WTC11 (cell line): Measurements from ENCODE around the gene HPS5. TPM values are rescaled to one million over a fixed set of nuclear protein-coding genes. Genes with fewer than 3 reads are reported as not detected.
A peak's percentile ranks its signal among the peaks of the same experiment; 100 is the strongest.

Experiments used
- ATF3 ChIP-seq: sonication (generic); formaldehyde crosslinking; conservative IDR thresholded peaks from 2 replicates; pipeline ENCODE4 v1.8.1; 2022; ENCODE audit warnings: mild to moderate bottlenecking, missing genetic modification reagents
- ATF6 ChIP-seq: sonication (generic); formaldehyde crosslinking; IDR thresholded peaks from 2 replicates; pipeline ENCODE4 v1.8.1; 2023; ENCODE audit warnings: mild to moderate bottlenecking, missing genetic modification reagents
- E2F5 ChIP-seq: sonication (generic); formaldehyde crosslinking; IDR thresholded peaks from 2 replicates; pipeline ENCODE4 v1.8.1; 2022; ENCODE audit warnings: mild to moderate bottlenecking, moderate library complexity, missing genetic modification reagents
- ERG ChIP-seq: fragments of 250-450 bp; sonication (Bioruptor Pico); IDR thresholded peaks from 2 replicates; pipeline ENCODE4 v1.8.0; 2021; ENCODE audit warnings: mild to moderate bottlenecking
- HMGA2 ChIP-seq: fragments of 250-450 bp; sonication (Bioruptor Pico); IDR thresholded peaks from 2 replicates; pipeline ENCODE4 v1.4.0; 2021; ENCODE audit warnings: mild to moderate bottlenecking, moderate library complexity
- IRF2 ChIP-seq: sonication (generic); formaldehyde crosslinking; IDR thresholded peaks from 2 replicates; pipeline ENCODE4 v1.8.0; 2022; ENCODE audit warnings: low read depth, missing genetic modification reagents, borderline replicate concordance
- MXD4 ChIP-seq: fragments of 250-450 bp; sonication (Bioruptor Pico); IDR thresholded peaks from 2 replicates; pipeline ENCODE4 v1.8.0; 2021; ENCODE audit warnings: mild to moderate bottlenecking, moderate library complexity, borderline replicate concordance
- MYBL2 ChIP-seq: sonication (generic); formaldehyde crosslinking; IDR thresholded peaks from 2 replicates; pipeline ENCODE4 v1.8.1; 2023; ENCODE audit warnings: mild to moderate bottlenecking, moderate library complexity, missing genetic modification reagents
- NR1H2 ChIP-seq: sonication (generic); formaldehyde crosslinking; IDR thresholded peaks from 2 replicates; pipeline ENCODE4 v1.9.0; 2021; ENCODE audit warnings: mild to moderate bottlenecking, moderate library complexity, missing genetic modification reagents
- NR2C2 ChIP-seq: sonication (generic); formaldehyde crosslinking; IDR thresholded peaks from 2 replicates; pipeline ENCODE4 v1.8.0; 2022; ENCODE audit warnings: mild to moderate bottlenecking, missing genetic modification reagents
- NR3C1 ChIP-seq: sonication (generic); formaldehyde crosslinking; conservative IDR thresholded peaks from 2 replicates; pipeline ENCODE4 v1.8.1; 2023; ENCODE audit warnings: low read depth, mild to moderate bottlenecking, missing genetic modification reagents
- OVOL2 ChIP-seq: fragments of 250-450 bp; sonication (Bioruptor Pico); IDR thresholded peaks from 2 replicates; pipeline ENCODE4 v1.9.0; 2021; ENCODE audit warnings: mild to moderate bottlenecking, borderline replicate concordance
- RELA ChIP-seq: sonication (generic); formaldehyde crosslinking; IDR thresholded peaks from 2 replicates; pipeline ENCODE4 v1.8.1; 2022; ENCODE audit warnings: missing genetic modification reagents, mild to moderate bottlenecking, borderline replicate concordance
- RORB ChIP-seq: fragments of 250-450 bp; sonication (Bioruptor Pico); IDR thresholded peaks from 2 replicates; pipeline ENCODE4 v1.9.0; 2021; ENCODE audit warnings: mild to moderate bottlenecking
- SMAD3 ChIP-seq: sonication (generic); formaldehyde crosslinking; IDR thresholded peaks from 2 replicates; pipeline ENCODE4 v1.8.0; 2022; ENCODE audit warnings: missing genetic modification reagents, mild to moderate bottlenecking, borderline replicate concordance
- TCF7 ChIP-seq: sonication (generic); formaldehyde crosslinking; IDR thresholded peaks from 2 replicates; pipeline ENCODE4 v1.8.0; 2022; ENCODE audit warnings: mild to moderate bottlenecking, low read depth, missing genetic modification reagents, moderate library complexity
- ZBTB43 ChIP-seq: sonication (generic); formaldehyde crosslinking; IDR thresholded peaks from 2 replicates; pipeline ENCODE4 v1.8.1; 2023; ENCODE audit warnings: mild to moderate bottlenecking, missing genetic modification reagents
- ZNF317 ChIP-seq: sonication (generic); formaldehyde crosslinking; IDR thresholded peaks from 2 replicates; pipeline ENCODE4 v1.8.1; 2023; ENCODE audit warnings: low read depth, mild to moderate bottlenecking, moderate library complexity, missing genetic modification reagents, borderline replicate concordance
- ZNF512 ChIP-seq: sonication (generic); formaldehyde crosslinking; IDR thresholded peaks from 2 replicates; pipeline ENCODE4 v1.8.1; 2022; ENCODE audit warnings: missing genetic modification reagents, borderline replicate concordance
- ZNF671 ChIP-seq: fragments of 250-450 bp; sonication (Bioruptor Pico); IDR thresholded peaks from 2 replicates; pipeline ENCODE4 v1.8.0; 2021; ENCODE audit warnings: mild to moderate bottlenecking
- total RNA-seq: library from RNA; stranded (reverse); gene quantifications from 3 replicates; pipeline ENCODE4 v1.2.3, GENCODE V29; 2021
- TF ChIP-seq, protein P1 (sequence below): fragments of 250-450 bp; sonication (Bioruptor Pico); IDR thresholded peaks from 2 replicates; pipeline ENCODE4 v1.9.0; 2021; ENCODE audit warnings: mild to moderate bottlenecking
- TF ChIP-seq, protein P2 (sequence below): sonication (generic); formaldehyde crosslinking; IDR thresholded peaks from 2 replicates; pipeline ENCODE4 v1.8.1; 2022; ENCODE audit warnings: low read depth, mild to moderate bottlenecking, moderate library complexity, missing genetic modification reagents, borderline replicate concordance
- TF ChIP-seq, protein P3 (sequence below): sonication (generic); formaldehyde crosslinking; IDR thresholded peaks from 2 replicates; pipeline ENCODE4 v1.8.0; 2023; ENCODE audit warnings: missing genetic modification reagents
- TF ChIP-seq, protein P4 (sequence below): sonication (generic); formaldehyde crosslinking; IDR thresholded peaks from 2 replicates; pipeline ENCODE4 v1.8.0; 2022; ENCODE audit warnings: mild to moderate bottlenecking, missing genetic modification reagents

Gene HPS5
- total RNA-seq, 1 experiment from 2014 or later, result 14.9 TPM

GRCh38 chr11:18321969-18322711, at the start of gene HPS5, which contains the start of gene GTF2H1 (continued):
- TF ChIP-seq ZNF512 (CRISPR knock-in tag), result no peak
- TF ChIP-seq SMAD3 (CRISPR knock-in tag), result peak; percentile 58; the same call in 1 of the 2 replicates
- TF ChIP-seq E2F5 (CRISPR knock-in tag), result peak; percentile 88
- no peak for TF ChIP-seq HMGA2 (CRISPR knock-in tag)
- TF ChIP-seq, protein P1, sequence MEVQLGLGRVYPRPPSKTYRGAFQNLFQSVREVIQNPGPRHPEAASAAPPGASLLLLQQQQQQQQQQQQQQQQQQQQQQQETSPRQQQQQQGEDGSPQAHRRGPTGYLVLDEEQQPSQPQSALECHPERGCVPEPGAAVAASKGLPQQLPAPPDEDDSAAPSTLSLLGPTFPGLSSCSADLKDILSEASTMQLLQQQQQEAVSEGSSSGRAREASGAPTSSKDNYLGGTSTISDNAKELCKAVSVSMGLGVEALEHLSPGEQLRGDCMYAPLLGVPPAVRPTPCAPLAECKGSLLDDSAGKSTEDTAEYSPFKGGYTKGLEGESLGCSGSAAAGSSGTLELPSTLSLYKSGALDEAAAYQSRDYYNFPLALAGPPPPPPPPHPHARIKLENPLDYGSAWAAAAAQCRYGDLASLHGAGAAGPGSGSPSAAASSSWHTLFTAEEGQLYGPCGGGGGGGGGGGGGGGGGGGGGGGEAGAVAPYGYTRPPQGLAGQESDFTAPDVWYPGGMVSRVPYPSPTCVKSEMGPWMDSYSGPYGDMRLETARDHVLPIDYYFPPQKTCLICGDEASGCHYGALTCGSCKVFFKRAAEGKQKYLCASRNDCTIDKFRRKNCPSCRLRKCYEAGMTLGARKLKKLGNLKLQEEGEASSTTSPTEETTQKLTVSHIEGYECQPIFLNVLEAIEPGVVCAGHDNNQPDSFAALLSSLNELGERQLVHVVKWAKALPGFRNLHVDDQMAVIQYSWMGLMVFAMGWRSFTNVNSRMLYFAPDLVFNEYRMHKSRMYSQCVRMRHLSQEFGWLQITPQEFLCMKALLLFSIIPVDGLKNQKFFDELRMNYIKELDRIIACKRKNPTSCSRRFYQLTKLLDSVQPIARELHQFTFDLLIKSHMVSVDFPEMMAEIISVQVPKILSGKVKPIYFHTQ (CRISPR knock-in tag), result no peak
- TF ChIP-seq MXD4 (CRISPR knock-in tag), result no peak
- TF ChIP-seq MYBL2, result peak; percentile 91
- TF ChIP-seq, protein P2, sequence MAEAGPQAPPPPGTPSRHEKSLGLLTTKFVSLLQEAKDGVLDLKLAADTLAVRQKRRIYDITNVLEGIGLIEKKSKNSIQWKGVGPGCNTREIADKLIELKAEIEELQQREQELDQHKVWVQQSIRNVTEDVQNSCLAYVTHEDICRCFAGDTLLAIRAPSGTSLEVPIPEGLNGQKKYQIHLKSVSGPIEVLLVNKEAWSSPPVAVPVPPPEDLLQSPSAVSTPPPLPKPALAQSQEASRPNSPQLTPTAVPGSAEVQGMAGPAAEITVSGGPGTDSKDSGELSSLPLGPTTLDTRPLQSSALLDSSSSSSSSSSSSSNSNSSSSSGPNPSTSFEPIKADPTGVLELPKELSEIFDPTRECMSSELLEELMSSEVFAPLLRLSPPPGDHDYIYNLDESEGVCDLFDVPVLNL (CRISPR knock-in tag), result peak; percentile 66; the same call in 1 of the 2 replicates
- TF ChIP-seq ZBTB43 (CRISPR knock-in tag), result peak; percentile 91; the same call in 1 of the 2 replicates
- TF ChIP-seq IRF2 (CRISPR knock-in tag), result no peak
- no peak for TF ChIP-seq TCF7 (CRISPR knock-in tag)
- no peak for TF ChIP-seq ATF3 (CRISPR knock-in tag)
- no peak for TF ChIP-seq OVOL2 (CRISPR knock-in tag)
- TF ChIP-seq NR3C1 (CRISPR knock-in tag), result no peak
- TF ChIP-seq ATF6, result no peak
- no peak for TF ChIP-seq ZNF317
- TF ChIP-seq, protein P3, sequence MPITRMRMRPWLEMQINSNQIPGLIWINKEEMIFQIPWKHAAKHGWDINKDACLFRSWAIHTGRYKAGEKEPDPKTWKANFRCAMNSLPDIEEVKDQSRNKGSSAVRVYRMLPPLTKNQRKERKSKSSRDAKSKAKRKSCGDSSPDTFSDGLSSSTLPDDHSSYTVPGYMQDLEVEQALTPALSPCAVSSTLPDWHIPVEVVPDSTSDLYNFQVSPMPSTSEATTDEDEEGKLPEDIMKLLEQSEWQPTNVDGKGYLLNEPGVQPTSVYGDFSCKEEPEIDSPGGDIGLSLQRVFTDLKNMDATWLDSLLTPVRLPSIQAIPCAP, result no peak; the same call in 1 of the 2 replicates
- TF ChIP-seq NR1H2, result no peak
- no peak for TF ChIP-seq ZNF671 (CRISPR knock-in tag)
- no peak for TF ChIP-seq ERG (CRISPR knock-in tag)
- no peak for TF ChIP-seq RORB (CRISPR knock-in tag)
- TF ChIP-seq RELA (CRISPR knock-in tag), result 0 out of 2 replicates have a peak, but pooled peaks have one; percentile 46
- no peak for TF ChIP-seq NR2C2 (CRISPR knock-in tag)
- TF ChIP-seq, protein P4, sequence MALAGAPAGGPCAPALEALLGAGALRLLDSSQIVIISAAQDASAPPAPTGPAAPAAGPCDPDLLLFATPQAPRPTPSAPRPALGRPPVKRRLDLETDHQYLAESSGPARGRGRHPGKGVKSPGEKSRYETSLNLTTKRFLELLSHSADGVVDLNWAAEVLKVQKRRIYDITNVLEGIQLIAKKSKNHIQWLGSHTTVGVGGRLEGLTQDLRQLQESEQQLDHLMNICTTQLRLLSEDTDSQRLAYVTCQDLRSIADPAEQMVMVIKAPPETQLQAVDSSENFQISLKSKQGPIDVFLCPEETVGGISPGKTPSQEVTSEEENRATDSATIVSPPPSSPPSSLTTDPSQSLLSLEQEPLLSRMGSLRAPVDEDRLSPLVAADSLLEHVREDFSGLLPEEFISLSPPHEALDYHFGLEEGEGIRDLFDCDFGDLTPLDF (CRISPR knock-in tag), result peak; percentile 73; the same call in 1 of the 2 replicates
